NCI-H1436 treated with DMSO at 0.1 percent for 48 hours (cell line): ENCODE measurements around the gene SLC41A3.
A peak's percentile ranks its signal among the peaks of the same experiment; 100 is the strongest.

Experiments used
- DNase-seq: peaks from one replicate; lab custom pipeline; 2025; lab: John Stamatoyannopoulos, UW

Gene SLC41A3

GRCh38 chr3:126083913-126084767 is at the start of gene SLC41A3:
SLC41A3 (minus strand) TSS chr3:126084124; CDS start chr3:126068219, 15,905 bp downstream.
- peak; percentile 23 for DNase-seq

GRCh38 chr3:126133606-126134005 is 49.7 kb upstream of the SLC41A3 start:
- DNase-seq = no peak

- no peak for DNase-seq
These were observed 49.0 kb upstream of the SLC41A3 start for GRCh38 chr3:126132751-126133511.

- DNase-seq = no peak
These were observed 48.2 kb upstream of the SLC41A3 start for GRCh38 chr3:126131881-126132750.

- DNase-seq = no peak
These were observed 47.2 kb upstream of the SLC41A3 start for GRCh38 chr3:126130981-126131745.

- DNase-seq = no peak
These were observed 46.3 kb upstream of the SLC41A3 start for GRCh38 chr3:126130081-126130855.

- no peak for DNase-seq
These were observed 45.5 kb upstream of the SLC41A3 start for GRCh38 chr3:126129398-126129891.

GRCh38 chr3:126128504-126129397 is 44.8 kb upstream of the SLC41A3 start:
- DNase-seq = no peak

GRCh38 chr3:126127904-126128303 is 44.0 kb upstream of the SLC41A3 start:
- DNase-seq = no peak

GRCh38 chr3:126127452-126127851 is 43.5 kb upstream of the SLC41A3 start:
- no peak for DNase-seq

- no peak for DNase-seq
These were observed 43.0 kb upstream of the SLC41A3 start for GRCh38 chr3:126126811-126127431.

GRCh38 chr3:126126286-126126685 is 42.4 kb upstream of the SLC41A3 start:
- no peak for DNase-seq

- no peak for DNase-seq
These were observed 41.9 kb upstream of the SLC41A3 start for GRCh38 chr3:126125781-126126251.

GRCh38 chr3:126125341-126125740 is 41.4 kb upstream of the SLC41A3 start:
- no peak for DNase-seq

- DNase-seq = no peak
These were observed 41.0 kb upstream of the SLC41A3 start for GRCh38 chr3:126124896-126125295.

- no peak for DNase-seq
These were observed 40.4 kb upstream of the SLC41A3 start for GRCh38 chr3:126124148-126124868.

- no peak for DNase-seq
These were observed 37.7 kb upstream of the SLC41A3 start for GRCh38 chr3:126121632-126122031.

GRCh38 chr3:126121074-126121473 is 37.1 kb upstream of the SLC41A3 start:
- DNase-seq = no peak
